T-helper 2 cell (primary cell): ENCODE measurements around the gene SAXO1.

ENCODE experiments used
- DNase-seq, 5 experiments: peaks; one replicate each; pipeline versions ENCODE4 v3.0.0 to v3.0.0-alpha.2; 2012 to 2022

SAXO1 gene

DNA sequence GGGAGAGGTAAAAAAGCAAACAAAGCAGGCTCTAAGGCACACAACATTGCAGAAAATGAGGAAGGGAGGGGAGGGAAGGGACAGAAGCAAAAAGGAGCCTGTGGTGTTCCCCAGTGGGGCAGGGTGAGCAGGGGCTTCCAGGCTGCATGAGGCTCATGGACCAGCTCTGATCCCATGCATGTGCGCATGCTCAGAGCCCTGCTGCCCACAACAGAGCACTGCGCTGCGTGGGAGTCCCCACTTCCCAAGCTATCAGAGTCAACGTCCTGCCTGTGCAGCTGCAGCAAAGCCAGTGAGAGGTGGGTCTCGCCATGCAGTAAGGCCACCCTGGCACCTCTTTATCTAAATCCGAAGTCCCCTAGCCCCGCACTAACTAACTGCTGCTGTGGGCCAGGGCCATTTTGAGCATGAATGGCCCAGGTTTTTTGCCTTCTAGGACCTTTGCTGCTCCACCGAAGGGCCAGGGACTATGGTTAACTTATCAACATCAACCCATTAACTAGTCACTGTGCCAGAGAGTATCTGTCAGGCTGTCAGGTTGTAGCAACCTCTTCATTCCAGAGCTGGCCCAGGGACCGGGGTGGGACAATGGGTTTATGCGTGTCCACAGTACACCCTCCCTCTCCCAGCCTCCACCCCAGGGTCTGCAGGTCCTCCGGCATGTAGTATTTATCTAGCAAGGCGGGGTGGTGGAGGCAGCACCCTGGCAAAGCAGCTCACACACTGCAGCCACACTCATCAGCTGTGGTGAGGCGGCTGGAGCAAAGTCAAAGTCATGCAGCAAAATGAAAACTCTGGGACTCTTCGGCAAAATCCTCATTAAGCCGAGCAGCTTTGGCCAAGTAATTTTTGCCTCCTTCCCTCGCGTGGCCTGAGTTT, 123.6 kb downstream of the SAXO1 start:
- no peak for DNase-seq

DNA sequence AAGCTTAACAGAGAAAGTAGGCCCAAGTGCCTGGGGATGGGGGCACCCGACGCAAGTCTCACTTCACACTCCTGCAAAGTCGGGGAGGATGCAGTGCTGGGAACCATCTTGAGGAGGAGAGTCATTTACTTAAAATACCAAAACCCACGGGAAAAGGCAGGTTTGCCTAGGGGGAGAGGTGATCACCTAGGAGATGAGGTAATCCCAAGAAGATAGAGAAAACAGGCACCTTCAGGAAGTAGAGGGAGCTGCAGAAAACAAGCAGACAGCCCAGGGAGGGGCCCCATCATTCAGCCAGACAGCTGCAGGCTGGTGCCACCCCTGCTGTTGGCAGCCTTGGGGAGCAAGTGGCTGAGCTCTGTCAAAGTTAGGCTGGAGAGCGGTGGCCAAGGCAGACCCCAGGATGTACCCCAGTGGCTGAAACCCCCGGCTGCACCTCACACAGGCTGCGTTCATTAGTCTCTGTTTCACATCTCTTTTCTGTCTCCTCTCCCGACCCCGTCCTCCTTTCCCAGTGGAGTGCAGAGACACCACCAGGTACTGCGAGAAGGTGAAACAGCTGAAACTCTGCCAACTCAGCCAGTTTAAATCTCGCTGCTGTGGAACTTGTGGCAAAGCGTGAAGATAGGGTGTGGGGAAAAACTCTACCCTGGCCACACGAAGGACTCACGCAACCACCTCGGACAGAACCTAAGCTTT, 124.9 kb downstream of the SAXO1 start:
- no peak for DNase-seq

- DNase-seq: no peak
These were observed 126.2 kb downstream of the SAXO1 start for GRCh38 chr9:18906656-18907395.

DNA sequence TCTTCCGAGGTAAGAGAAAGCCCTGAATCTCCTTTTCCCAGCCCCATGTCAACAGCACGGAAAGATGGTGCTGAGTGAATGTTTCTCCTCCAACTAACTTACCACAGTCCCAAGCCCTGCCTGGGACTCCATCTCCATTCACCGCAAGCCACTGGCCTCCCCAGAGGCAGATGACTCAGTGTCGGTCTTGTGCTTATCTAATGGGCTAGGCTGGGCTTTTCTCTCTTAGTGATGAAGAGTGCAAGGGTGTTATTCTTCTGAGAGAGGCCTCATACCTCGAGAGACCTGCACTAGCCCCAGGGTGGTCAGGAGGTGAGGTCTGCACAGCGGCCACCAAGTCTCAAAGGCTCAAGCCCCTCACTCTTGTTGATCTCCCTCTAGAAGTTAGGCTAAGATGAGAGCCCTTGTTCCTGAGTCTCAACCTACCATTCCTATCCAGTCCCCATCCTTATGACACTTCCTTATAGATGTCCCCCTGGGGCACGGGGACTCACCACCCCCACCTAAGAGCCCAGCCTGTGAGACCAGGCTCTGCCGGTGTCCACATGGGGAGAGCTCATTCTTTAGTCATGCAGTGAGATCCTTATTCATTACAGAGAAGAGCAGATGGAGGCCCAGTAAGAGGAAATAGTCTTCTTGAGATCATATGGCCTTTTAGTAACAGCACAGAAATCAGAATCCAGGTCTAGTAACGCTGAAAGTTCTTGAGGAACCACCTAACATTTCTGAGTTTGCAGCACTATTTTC, 127.0 kb downstream of the SAXO1 start:
- DNase-seq: no peak

DNA sequence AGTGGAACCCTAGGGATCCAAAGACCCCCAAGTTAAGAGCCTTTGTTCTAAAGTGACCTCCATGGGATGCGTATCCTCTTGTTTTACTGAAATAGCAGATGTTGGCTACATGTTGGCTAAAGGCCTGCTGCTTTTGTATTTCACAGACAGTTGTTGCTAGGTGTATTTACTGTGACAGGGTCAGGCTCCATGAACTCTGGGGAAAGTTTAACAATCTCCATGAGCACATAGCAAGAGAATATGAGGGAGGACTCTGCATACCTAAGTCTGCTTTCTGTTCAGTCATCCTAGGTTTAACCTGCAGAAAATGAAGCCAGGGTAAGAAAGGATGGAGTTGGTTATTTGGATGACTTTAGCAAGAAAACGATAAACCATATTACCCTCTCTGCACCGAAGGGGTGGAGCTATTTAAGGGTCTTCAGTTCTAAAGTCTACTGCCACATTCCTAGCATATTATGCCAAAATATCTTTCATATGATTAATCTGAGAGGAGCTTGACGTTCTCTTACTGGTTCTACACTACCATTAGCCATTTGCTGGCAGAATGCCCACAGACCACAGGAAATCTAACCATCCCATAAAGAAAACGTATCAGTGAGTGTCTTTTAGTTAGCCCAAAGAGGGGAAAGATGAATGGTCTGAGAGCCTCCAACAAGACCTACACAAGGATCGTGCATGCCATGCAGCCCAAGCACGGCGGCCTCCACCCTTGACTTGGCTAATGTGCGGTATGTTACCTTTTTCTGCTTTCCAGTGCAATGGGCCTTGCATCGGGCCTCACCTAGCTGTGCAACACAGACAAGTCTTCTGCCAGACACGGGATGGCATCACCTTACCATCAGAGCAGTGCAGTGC, 127.8 kb downstream of the SAXO1 start:
- DNase-seq: no peak

DNA sequence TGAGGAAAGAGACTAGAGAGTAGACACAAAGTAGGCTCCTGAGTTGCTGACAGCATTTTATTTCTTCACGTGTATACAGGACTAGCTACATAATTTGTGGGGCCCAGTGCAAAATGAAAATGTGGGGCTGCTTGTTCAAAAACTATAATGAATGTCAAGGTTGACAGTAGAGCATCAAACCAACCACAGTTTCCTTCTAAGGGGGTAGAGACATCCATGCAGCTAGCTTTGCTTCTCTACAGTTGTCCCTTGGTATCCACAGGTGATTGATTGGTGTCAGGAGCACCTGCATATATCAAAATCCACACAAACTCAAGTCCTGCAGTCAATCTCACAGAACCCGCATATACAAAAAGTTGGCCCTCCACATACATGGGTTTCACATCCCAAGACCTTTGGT, 129.6 kb downstream of the SAXO1 start:
- DNase-seq: no peak

DNA sequence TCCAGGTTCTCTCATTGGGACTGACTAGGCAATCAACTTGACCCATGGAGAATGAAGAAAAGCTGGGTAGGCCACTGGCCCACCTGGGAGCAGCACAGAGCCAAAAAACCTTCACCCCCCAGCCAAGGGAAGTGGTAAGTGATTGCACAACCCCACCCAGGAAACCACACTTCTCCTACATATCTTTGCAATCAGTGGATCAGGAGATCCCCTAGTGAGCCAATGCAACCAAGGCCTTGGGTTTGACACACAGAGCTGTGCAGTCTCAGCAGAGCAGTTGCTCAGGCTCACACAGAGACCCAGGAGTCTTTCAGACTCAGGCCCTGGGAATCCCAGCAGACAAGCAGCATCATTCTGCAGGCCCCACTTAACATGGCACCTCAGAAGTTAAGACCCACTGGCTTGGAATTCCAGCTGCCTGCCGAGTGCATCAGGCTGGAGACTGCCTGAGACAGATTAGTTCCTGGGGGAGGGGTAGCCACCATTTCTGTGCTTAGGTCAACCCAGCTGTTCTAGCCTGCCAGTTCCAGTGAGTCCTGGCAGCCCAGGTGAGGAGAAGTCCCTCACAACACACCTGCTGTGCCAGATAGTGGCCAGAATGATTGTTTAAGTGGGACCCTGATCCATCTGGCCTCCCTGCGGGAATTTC, 136.4 kb downstream of the SAXO1 start:
- DNase-seq: peak in 1 of 5 experiments; percentile 76

GRCh38 chr9:18896004-18896403, 137.0 kb downstream of the SAXO1 start:
- DNase-seq: no peak

DNA sequence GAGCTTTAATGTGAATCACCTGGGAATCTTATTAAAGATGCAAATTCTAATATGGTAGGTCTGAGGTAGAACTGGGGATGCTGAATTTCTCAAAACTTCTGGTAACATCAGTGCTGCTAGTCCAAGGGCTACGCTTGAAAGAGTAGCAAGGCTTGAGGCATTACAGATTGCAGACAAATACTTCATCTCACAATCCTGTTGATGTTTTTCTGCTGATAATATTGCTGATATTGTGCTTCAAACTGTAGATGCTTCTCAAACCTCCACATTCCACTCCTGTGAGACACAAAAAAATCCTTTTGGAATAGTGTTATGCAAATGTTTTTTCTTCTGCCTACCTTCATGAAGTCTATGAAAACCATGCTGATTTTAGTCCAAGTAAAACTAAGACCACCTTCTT, 139.5 kb downstream of the SAXO1 start:
- DNase-seq: no peak

DNA sequence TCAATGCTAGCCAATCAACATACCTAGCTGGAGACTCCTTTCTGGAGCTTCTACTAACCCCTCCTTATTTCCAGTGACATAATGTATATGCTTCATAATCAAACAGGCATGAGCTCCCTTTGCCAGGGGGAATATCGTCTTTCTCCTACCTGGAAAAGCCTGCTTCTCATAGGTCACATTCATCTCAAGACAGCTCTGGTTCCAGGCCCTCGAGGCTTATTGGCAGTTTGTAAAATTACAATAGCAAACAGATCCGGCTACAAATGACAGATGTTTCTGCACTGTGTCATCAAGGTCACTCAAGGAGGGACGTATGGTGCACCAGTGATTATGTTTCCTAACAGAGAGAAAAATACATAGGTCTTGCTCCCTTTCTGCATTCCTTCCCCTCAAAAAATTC, 140.0 kb downstream of the SAXO1 start:
- DNase-seq: no peak

- no peak for DNase-seq
These were observed 140.9 kb downstream of the SAXO1 start for GRCh38 chr9:18891946-18892670.

- peak in 1 of 5 experiments; percentile 26 for DNase-seq
These were observed 142.6 kb downstream of the SAXO1 start for GRCh38 chr9:18890372-18890771.

DNA sequence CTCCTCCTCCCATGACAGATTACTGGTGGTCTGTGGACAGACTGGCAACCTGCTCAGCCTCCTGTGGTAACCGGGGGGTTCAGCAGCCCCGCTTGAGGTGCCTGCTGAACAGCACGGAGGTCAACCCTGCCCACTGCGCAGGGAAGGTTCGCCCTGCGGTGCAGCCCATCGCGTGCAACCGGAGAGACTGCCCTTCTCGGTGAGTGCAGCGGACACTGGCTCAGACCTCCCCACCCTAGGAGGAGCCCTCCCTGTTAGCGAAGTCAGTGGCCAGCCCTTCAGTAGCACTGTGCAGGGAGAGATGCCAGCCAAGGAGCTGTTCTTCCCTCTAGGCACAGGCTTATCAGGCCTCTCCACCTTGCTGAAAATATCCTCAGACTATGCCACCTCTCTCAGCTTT, 143.5 kb downstream of the SAXO1 start:
- DNase-seq: no peak

- DNase-seq: no peak
These were observed 144.7 kb downstream of the SAXO1 start for GRCh38 chr9:18888290-18888689.

DNA sequence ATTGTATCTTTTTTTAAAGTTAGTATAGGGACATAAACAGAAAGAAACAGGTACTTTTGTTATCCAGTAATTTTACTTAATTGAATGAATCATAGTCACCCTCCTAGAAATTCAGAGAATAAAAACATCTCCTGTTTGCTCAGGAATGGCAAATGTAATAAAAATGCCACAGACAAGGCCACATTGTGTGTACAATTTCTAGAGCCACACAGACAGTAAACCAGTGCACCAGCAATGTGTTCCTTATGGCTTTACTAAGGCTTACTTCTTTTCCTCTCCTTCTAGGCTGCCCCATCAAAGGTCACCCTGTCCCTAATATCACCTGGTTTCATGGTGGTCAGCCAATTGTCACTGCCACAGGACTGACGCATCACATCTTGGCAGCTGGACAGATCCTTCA, 145.5 kb downstream of the SAXO1 start:
- no peak for DNase-seq

DNA sequence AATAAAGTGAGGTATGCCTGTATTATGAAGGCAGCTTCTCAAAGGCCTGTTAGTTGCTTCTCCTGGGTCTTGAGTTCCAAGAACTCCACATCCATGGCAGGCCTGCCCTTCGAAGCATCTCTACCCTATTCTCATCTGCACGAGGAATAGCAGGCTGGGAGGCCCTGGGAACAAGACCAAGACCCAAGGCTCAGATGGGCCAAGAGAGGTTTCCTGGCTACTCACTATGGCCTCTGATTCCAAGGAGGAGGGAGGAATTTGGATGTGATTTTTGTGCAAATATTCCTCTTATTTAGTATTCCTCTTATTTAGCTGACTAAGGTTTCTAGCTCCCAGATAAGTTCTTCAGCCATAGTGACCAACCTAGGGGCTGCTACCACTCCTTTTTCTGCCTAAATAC, 151.3 kb downstream of the SAXO1 start:
- DNase-seq: no peak

GRCh38 chr9:18877984-18878383, 155.0 kb downstream of the SAXO1 start:
- DNase-seq: no peak
